EH (cell line): Measurements from ENCODE around the gene PCBD1.

Experiments used
- DNase-seq: peaks from one replicate; pipeline ENCODE4 v3.0.0-alpha.2; 2015; ENCODE audit warnings: low read depth

Gene PCBD1

DNA sequence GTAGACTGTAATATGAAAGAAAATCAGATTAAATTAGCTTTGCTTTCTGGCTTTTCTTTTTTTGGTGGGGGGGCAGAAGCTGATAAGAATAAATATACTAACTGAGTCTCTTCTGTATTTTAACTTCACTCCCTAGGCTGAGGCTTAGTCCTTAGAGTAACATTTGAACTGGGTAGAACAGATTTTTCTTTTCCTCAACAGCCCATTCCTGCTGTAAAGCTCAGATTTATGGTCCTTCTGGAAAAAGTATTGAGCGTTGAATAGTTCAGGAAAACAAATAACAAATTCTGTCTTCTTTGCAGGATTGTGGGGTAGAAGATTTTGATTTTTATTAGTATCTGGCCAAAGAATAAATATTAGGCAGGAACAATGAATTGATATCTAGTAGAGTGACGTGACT is 54.8 kb downstream of the PCBD1 start:
- no peak for DNase-seq
